Peyer's patch (tissue), 4 donors: ENCODE measurements around the gene LRBA. TPM values are rescaled to one million over a fixed set of nuclear protein-coding genes. Genes with fewer than 3 reads are reported as not detected.

Experiments used
- DNase-seq, 3 donors: peaks; one replicate each; pipeline ENCODE4 v3.0.0-alpha.2; 2017 to 2019
- H3K27ac ChIP-seq, 4 donors: fragments of 200-600 bp; sonication (generic); one replicate each; pipeline ENCODE4 v1.5.1; 2016 to 2019
- H3K27me3 ChIP-seq, 2 donors: fragments of 200-600 bp; sonication (generic); one replicate each; pipeline ENCODE4 v1.5.1; 2019
- H3K36me3 ChIP-seq, 3 donors: fragments of 200-600 bp; sonication (generic); one replicate each; pipeline ENCODE4 v1.5.1; 2016 to 2019
- H3K4me1 ChIP-seq, 4 donors: fragments of 200-600 bp; sonication (generic); one replicate each; pipeline ENCODE4 v1.5.1; 2016 to 2019
- H3K4me3 ChIP-seq, 4 donors: fragments of 200-600 bp; sonication (generic); 1 replicate in 3 of 4; 2 replicates in 1 of 4; pipeline ENCODE4 v1.5.1; 2016 to 2019; ENCODE audit warnings: mild to moderate bottlenecking in 1 of 4
- H3K9me3 ChIP-seq, 4 donors: fragments of 200-600 bp; sonication (generic); one replicate each; pipeline ENCODE4 v1.5.1; 2016 to 2019; ENCODE audit warnings: mild to moderate bottlenecking in 1 of 4
- POLR2A ChIP-seq, 2 donors: fragments of 450-650 bp; IDR thresholded peaks; one replicate each; pipeline ENCODE4 v1.5.1; 2017; ENCODE audit warnings: antibody characterized with exemption in 2 of 2, mild to moderate bottlenecking in 2 of 2, moderate library complexity in 2 of 2
- total RNA-seq, 4 donors: library from RNA; depleted of rRNA; stranded (reverse); fragments of >200 nt; gene quantifications; one replicate each; pipeline ENCODE4 v1.1.0, GENCODE V29; 2016
- TF ChIP-seq, protein P1 (sequence below), 6 experiments: fragments of 450-650 bp in 4 of 6; fragments of 200-600 bp in 2 of 6; sonication (generic) in 1 of 6; IDR thresholded peaks; one replicate each; pipeline ENCODE4 v1.5.1; 2017 to 2019; ENCODE audit warnings: antibody characterized with exemption in 6 of 6, mild to moderate bottlenecking in 3 of 6, moderate library complexity in 1 of 6

LRBA gene
- total RNA-seq, 4 donors from 2014 or later = 71.5 to 120 (median 91.7) TPM

DNA sequence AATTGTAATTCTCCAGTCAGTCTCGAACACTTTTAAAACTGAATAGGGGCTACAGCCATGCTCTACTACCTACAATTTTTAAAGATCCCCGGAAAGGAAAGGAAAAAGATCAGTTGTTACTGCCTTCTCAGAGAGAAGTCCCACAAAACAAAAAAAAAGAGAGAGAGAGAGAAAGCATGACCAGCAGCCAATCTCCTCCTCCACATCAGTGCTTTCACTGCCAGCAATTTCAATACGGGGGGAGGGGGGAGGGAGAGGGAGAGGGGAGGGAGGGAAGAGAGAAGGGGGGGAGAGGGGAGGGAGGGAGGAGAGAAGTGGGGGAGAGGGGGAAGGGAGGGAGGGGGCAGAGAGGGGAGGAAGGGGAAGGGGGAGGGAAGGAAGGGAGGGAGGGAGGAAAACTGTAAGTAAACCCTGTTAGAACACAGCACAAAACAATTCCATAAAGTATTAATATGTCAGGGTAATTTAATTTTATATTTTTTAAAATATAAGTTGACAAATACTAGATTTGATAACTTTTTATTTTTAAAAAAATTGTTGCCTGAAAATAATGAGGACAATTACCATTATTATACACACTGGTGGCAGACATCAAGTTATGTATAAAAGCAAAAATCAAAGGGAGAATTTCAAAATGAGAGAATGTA, 108.0 kb downstream of the LRBA start:
- TF ChIP-seq, protein P1, sequence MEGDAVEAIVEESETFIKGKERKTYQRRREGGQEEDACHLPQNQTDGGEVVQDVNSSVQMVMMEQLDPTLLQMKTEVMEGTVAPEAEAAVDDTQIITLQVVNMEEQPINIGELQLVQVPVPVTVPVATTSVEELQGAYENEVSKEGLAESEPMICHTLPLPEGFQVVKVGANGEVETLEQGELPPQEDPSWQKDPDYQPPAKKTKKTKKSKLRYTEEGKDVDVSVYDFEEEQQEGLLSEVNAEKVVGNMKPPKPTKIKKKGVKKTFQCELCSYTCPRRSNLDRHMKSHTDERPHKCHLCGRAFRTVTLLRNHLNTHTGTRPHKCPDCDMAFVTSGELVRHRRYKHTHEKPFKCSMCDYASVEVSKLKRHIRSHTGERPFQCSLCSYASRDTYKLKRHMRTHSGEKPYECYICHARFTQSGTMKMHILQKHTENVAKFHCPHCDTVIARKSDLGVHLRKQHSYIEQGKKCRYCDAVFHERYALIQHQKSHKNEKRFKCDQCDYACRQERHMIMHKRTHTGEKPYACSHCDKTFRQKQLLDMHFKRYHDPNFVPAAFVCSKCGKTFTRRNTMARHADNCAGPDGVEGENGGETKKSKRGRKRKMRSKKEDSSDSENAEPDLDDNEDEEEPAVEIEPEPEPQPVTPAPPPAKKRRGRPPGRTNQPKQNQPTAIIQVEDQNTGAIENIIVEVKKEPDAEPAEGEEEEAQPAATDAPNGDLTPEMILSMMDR (IDR thresholded peaks at IDR 0.05) = no peak
- TF ChIP-seq POLR2A (IDR thresholded peaks at IDR 0.05) = no peak
- Histone ChIP-seq H3K4me3 (no peak overlapping the region), H3K4me1 (no peaks in the 10 kb centered on the region), H3K9me3 (no peaks in the 10 kb centered on the region), H3K27me3 (no peaks in the 10 kb centered on the region), H3K27ac (no peak overlapping the region), H3K36me3 (peaks cover 0 to 20% (median 0%) of the 10 kb centered on the region in 3 donors)
- no peak for DNase-seq

DNA sequence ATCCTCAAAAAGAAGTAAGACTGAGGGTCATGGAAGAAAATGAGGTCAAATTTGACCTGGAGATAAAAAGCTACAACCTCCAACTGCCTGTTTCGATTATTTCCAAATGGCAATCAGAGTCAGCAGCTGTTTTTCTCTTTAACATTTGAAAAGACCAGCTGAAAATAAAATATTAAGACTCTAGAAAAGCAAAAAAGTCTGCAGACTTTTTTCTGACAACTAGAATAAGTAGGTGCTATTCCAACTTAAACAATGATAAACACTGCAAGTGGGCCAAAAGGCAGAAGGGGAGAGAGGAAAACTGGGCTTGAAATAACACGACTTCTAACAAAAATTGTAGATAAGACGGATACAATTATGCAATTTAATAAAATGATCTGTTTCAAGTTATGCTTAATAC, 110.4 kb downstream of the LRBA start:
- DNase-seq = no peak
- H3K4me1 ChIP-seq = no peaks in the 10 kb centered on the region
- TF ChIP-seq, protein P1 (IDR thresholded peaks at IDR 0.05) = no peak
- TF ChIP-seq POLR2A (IDR thresholded peaks at IDR 0.05) = no peak
- H3K27ac ChIP-seq = no peak overlapping the region
- H3K36me3 ChIP-seq = peaks cover 0 to 7% (median 0%) of the 10 kb centered on the region in 3 donors
- H3K9me3 ChIP-seq = no peaks in the 10 kb centered on the region
- H3K27me3 ChIP-seq = no peaks in the 10 kb centered on the region
- H3K4me3 ChIP-seq = no peak overlapping the region

DNA sequence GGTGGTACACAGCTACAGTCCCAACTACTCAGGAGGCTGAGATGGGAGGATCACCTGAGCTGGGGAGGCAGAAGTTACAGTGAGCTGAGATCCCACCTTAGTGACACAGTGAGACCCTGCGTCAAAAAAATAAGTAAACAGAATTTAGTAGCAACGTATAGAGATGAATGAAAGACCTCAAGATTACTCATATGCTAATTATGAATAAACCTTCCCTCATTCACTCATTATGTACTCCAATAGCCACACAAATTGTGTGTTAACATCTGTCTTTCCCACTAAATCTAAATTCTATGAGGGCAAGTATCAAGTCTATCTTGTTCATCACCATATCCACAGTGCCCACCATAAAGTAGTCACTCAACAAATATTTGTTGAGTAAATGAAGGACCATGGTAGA, 111.5 kb downstream of the LRBA start:
- H3K9me3 ChIP-seq = no peaks in the 10 kb centered on the region
- DNase-seq = no peak
- no peak overlapping the region for H3K4me3 ChIP-seq
- H3K27me3 ChIP-seq = no peaks in the 10 kb centered on the region
- H3K27ac ChIP-seq = no peak overlapping the region
- H3K36me3 ChIP-seq = peaks cover 0 to 7% (median 0%) of the 10 kb centered on the region in 3 donors
- H3K4me1 ChIP-seq = no peaks in the 10 kb centered on the region
- no peak for TF ChIP-seq POLR2A (IDR thresholded peaks at IDR 0.05)
- TF ChIP-seq, protein P1 (IDR thresholded peaks at IDR 0.05) = no peak

DNA sequence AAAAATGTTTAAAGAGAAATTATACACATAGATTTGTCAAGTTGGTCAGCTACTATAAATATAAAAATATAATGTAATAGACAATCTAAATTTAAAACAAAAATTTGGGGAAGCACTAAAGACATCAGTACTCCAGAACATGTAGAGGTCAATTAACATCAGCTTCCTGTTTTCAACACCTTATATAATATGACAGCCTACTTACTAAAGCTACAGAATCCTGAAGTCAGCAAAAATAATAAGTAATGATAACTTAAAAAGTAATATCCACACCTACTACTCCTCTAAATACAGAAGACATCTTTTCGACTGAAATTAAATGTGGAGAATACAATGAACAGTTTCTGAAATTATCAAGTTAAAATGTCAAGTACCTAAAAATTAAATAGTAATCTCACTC, 118.6 kb downstream of the LRBA start:
- Histone ChIP-seq H3K27me3 (no peaks in the 10 kb centered on the region), H3K4me3 (no peak overlapping the region), H3K9me3 (no peaks in the 10 kb centered on the region), H3K36me3 (peaks cover 0 to 7% (median 0%) of the 10 kb centered on the region in 3 donors), H3K4me1 (no peaks in the 10 kb centered on the region), H3K27ac (no peak overlapping the region)
- no peak for DNase-seq
- TF ChIP-seq, protein P1 (IDR thresholded peaks at IDR 0.05) = no peak
- TF ChIP-seq POLR2A (IDR thresholded peaks at IDR 0.05) = no peak

DNA sequence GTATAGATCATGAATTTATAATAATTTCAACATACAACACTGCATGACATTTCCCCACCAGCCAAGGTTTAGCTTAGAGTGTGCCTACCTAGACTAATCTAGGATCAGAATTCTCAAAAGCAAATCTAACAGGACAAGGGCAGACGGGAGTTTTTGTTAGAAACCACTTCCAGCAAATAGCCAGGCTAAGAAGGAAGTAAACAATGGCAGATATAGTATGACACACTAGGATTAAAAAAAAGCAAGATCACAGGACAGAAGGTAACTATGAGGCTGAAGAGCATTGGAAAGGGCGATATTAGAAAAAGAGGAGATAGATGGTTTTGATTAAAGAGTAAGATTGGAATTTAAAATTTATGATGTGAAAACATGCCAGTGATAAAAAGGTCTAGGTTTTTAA, 124.8 kb downstream of the LRBA start:
- TF ChIP-seq POLR2A (IDR thresholded peaks at IDR 0.05) = no peak
- TF ChIP-seq, protein P1 (IDR thresholded peaks at IDR 0.05) = no peak
- H3K27me3 ChIP-seq = no peaks in the 10 kb centered on the region
- peaks cover 0 to 7% (median 0%) of the 10 kb centered on the region in 3 donors for H3K36me3 ChIP-seq
- no peak overlapping the region for H3K4me3 ChIP-seq
- no peaks in the 10 kb centered on the region for H3K9me3 ChIP-seq
- no peaks in the 10 kb centered on the region for H3K4me1 ChIP-seq
- no peak for DNase-seq
- no peak overlapping the region for H3K27ac ChIP-seq
